NCI-H187 (cell line): ENCODE data around the gene CAPN2.
"Not testable (repeated sequence)": the region's sequence is repeated elsewhere in the genome, so short reads cannot be mapped to it uniquely, and the experiment has no call there.

Experiments
- DNase-seq, 2 experiments: peaks; one replicate each; lab custom pipeline; 2025; lab: John Stamatoyannopoulos, UW

The CAPN2 gene

GRCh38 chr1:223792046-223792445 is 79.7 kb downstream of the CAPN2 start:
- no peak for DNase-seq

GRCh38 chr1:223793716-223794115 is 81.4 kb downstream of the CAPN2 start:
- no peak for DNase-seq

GRCh38 chr1:223794136-223794880 is 82.0 kb downstream of the CAPN2 start:
- DNase-seq = no peak

- DNase-seq = no peak
Observed at GRCh38 chr1:223796210-223796609, 83.9 kb downstream of the CAPN2 start.

- no peak for DNase-seq
Observed at GRCh38 chr1:223802032-223802431, 89.7 kb downstream of the CAPN2 start.

GRCh38 chr1:223802602-223803001 is 90.3 kb downstream of the CAPN2 start:
- DNase-seq = no peak

GRCh38 chr1:223803211-223803610 is 90.9 kb downstream of the CAPN2 start:
- no peak for DNase-seq

- not testable (repeated sequence) for DNase-seq
Observed at GRCh38 chr1:223809905-223810304, 97.6 kb downstream of the CAPN2 start.

GRCh38 chr1:223810586-223810985 is 98.2 kb downstream of the CAPN2 start:
- no peak for DNase-seq

- no peak for DNase-seq
Observed at GRCh38 chr1:223811634-223812101, 99.3 kb downstream of the CAPN2 start.

GRCh38 chr1:223813645-223814044 is 101.3 kb downstream of the CAPN2 start:
- DNase-seq = no peak

- no peak for DNase-seq
Observed at GRCh38 chr1:223815020-223815853, 102.9 kb downstream of the CAPN2 start.

- DNase-seq = no peak
Observed at GRCh38 chr1:223815865-223816264, 103.5 kb downstream of the CAPN2 start.

GRCh38 chr1:223817265-223817664 is 104.9 kb downstream of the CAPN2 start:
- not testable (repeated sequence) for DNase-seq

- DNase-seq = no peak
Observed at GRCh38 chr1:223819730-223820514, 107.6 kb downstream of the CAPN2 start.

- no peak for DNase-seq
Observed at GRCh38 chr1:223820515-223820858, 108.1 kb downstream of the CAPN2 start.

- no peak for DNase-seq
Observed at GRCh38 chr1:223820971-223821370, 108.6 kb downstream of the CAPN2 start.

- no peak for DNase-seq
Observed at GRCh38 chr1:223824287-223824686, 111.9 kb downstream of the CAPN2 start.

GRCh38 chr1:223824712-223825111 is 112.4 kb downstream of the CAPN2 start:
- DNase-seq = no peak
